ENCODE results near the gene BABAM1.

DNA sequence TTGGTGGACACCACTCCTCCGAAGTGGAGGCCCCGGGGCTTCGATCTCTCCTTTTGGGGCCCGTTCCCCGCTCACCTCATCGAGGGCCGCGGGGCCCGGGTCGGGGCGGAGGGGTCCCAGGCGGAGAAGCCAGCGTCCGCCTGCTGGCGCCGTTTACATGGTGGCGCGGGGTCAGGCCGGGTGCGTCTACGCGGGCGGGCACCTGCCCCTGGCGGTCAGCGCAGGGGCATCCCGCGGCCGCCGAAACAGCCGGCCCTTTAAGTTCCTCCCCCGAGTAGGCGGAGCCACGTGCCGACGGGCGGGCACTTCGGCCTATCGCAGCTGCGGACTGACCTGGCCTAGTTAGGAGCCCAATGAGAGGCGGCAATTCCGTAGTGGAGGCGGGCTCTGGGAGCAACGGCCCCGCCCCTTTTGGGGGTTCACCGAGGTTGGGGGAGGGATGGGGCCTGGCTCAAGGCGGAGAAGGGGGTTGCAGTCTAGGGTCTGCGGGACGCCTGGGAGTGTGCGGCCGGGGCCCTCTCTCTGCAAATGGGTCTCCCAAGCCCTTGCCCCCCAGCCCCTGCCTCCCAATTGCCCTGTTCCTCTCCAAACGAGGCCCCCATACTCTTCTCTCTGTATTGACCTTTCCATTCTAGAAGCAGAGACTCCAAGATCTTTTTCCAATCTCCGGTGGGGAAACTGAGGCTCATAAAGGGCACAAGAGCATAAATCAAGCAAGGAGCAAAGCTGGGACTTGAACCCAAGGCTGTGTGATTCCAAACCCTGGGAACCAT, 36.1 kb downstream of the BABAM1 start, which contains the start of gene ABHD8:
- TF ChIP-seq YY1 (IDR thresholded peaks at IDR 0.05; ENCODE audit: low read depth, low read length): peak; percentile 32; the same call in 1 of the 2 replicates
- TF ChIP-seq, protein P1, sequence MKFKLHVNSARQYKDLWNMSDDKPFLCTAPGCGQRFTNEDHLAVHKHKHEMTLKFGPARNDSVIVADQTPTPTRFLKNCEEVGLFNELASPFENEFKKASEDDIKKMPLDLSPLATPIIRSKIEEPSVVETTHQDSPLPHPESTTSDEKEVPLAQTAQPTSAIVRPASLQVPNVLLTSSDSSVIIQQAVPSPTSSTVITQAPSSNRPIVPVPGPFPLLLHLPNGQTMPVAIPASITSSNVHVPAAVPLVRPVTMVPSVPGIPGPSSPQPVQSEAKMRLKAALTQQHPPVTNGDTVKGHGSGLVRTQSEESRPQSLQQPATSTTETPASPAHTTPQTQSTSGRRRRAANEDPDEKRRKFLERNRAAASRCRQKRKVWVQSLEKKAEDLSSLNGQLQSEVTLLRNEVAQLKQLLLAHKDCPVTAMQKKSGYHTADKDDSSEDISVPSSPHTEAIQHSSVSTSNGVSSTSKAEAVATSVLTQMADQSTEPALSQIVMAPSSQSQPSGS (IDR thresholded peaks at IDR 0.05; ENCODE audit: low read length): no peak
- TF ChIP-seq, protein P2, sequence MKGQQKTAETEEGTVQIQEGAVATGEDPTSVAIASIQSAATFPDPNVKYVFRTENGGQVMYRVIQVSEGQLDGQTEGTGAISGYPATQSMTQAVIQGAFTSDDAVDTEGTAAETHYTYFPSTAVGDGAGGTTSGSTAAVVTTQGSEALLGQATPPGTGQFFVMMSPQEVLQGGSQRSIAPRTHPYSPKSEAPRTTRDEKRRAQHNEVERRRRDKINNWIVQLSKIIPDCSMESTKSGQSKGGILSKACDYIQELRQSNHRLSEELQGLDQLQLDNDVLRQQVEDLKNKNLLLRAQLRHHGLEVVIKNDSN (IDR thresholded peaks at IDR 0.05; ENCODE audit: borderline replicate concordance, extremely low read length, insufficient read depth, low read depth, low read length): peak; percentile 74

Data from GM12878 (cell line).